ENCODE measurements around the gene GRK5.

Gene GRK5

GRCh38 chr10:119162452-119163092 lies 44.8 kb upstream of the GRK5 start:
- no peaks in the 10 kb centered on the region for H3K9me3 ChIP-seq (ENCODE audit: insufficient read depth, low read length, severe bottlenecking)
- H3K79me2 ChIP-seq (ENCODE audit: insufficient read depth, low read length) = peaks cover 32% of the 10 kb centered on the region
- DNase-seq = no peak
- no peak overlapping the region for H3K4me2 ChIP-seq (ENCODE audit: insufficient read depth, low read length)
- no peak overlapping the region for H2AFZ ChIP-seq (ENCODE audit: low read depth, low read length)
- no peak overlapping the region for H3K4me3 ChIP-seq (ENCODE audit: low read depth in 1 of 2, low read length in 2 of 2)
- ATAC-seq (ENCODE audit: insufficient read depth, low read depth) = no peak
- H3K27me3 ChIP-seq (ENCODE audit: insufficient read depth, low read length, poor library complexity) = no peaks in the 10 kb centered on the region
- peaks cover 66% of the 10 kb centered on the region for H3K36me3 ChIP-seq (ENCODE audit: insufficient read depth, low read length)
- no peaks in the 10 kb centered on the region for H4K20me1 ChIP-seq (ENCODE audit: insufficient read depth, low read length)
- TF ChIP-seq EZH2 (IDR thresholded peaks at IDR 0.05; ENCODE audit: borderline replicate concordance, low read depth, low read length, severe bottlenecking) (no peak), CTCF (IDR thresholded peaks at IDR 0.05; ENCODE audit: borderline replicate concordance, extremely low read depth, low read length, poor library complexity, severe bottlenecking) (no peak)
- H3K4me1 ChIP-seq (ENCODE audit: insufficient read depth, low read length) = peaks cover 45% of the 10 kb centered on the region
- H3K27ac ChIP-seq (ENCODE audit: low read length) = no peak overlapping the region
- no peak overlapping the region for H3K9ac ChIP-seq (ENCODE audit: low read depth, low read length)

GRCh38 chr10:119165171-119166117 lies 41.9 kb upstream of the GRK5 start, which contains the start of gene SFXN4:
TSS of gene SFXN4 (minus strand) at chr10:119165714. CDS start at chr10:119165647, 67 bp downstream.
- DNase-seq (peak; percentile 81), ATAC-seq (ENCODE audit: insufficient read depth, low read depth) (peak; percentile 84)
- Histone ChIP-seq H3K9me3 (ENCODE audit: insufficient read depth, low read length, severe bottlenecking) (no peaks in the 10 kb centered on the region), H4K20me1 (ENCODE audit: insufficient read depth, low read length) (no peaks in the 10 kb centered on the region), H3K4me1 (ENCODE audit: insufficient read depth, low read length) (peaks cover 45% of the 10 kb centered on the region), H3K4me2 (ENCODE audit: insufficient read depth, low read length) (peak within 1 kb of the TSS; percentile 83), H2AFZ (ENCODE audit: low read depth, low read length) (peak within 1 kb of the TSS; percentile 84), H3K27me3 (ENCODE audit: insufficient read depth, low read length, poor library complexity) (no peaks in the 10 kb centered on the region), H3K9ac (ENCODE audit: low read depth, low read length) (peak within 1 kb of the TSS; percentile 82), H3K79me2 (ENCODE audit: insufficient read depth, low read length) (peaks cover 32% of the 10 kb centered on the region), H3K4me3 (ENCODE audit: low read depth in 1 of 2, low read length in 2 of 2) (peak within 1 kb of the TSS; percentile 41 to 75), H3K27ac (ENCODE audit: low read length) (peak within 1 kb of the TSS; percentile 86), H3K36me3 (ENCODE audit: insufficient read depth, low read length) (peaks cover 70% of the 10 kb centered on the region)
- no peak for TF ChIP-seq EZH2 (IDR thresholded peaks at IDR 0.05; ENCODE audit: borderline replicate concordance, low read depth, low read length, severe bottlenecking)
- no peak for TF ChIP-seq CTCF (IDR thresholded peaks at IDR 0.05; ENCODE audit: borderline replicate concordance, extremely low read depth, low read length, poor library complexity, severe bottlenecking)

GRCh38 chr10:119166118-119166500 lies 41.3 kb upstream of the GRK5 start:
- Histone ChIP-seq H2AFZ (ENCODE audit: low read depth, low read length) (peak overlapping the region; percentile 79), H3K36me3 (ENCODE audit: insufficient read depth, low read length) (peaks cover 68% of the 10 kb centered on the region), H3K27me3 (ENCODE audit: insufficient read depth, low read length, poor library complexity) (no peaks in the 10 kb centered on the region), H3K27ac (ENCODE audit: low read length) (peak overlapping the region; percentile 86), H3K4me2 (ENCODE audit: insufficient read depth, low read length) (peak overlapping the region; percentile 83), H3K4me3 (ENCODE audit: low read depth in 1 of 2, low read length in 2 of 2) (peak overlapping the region; percentile 23 to 75; a peak in 3 of 4 replicates), H4K20me1 (ENCODE audit: insufficient read depth, low read length) (no peaks in the 10 kb centered on the region), H3K9ac (ENCODE audit: low read depth, low read length) (peak overlapping the region; percentile 82), H3K79me2 (ENCODE audit: insufficient read depth, low read length) (peaks cover 32% of the 10 kb centered on the region), H3K4me1 (ENCODE audit: insufficient read depth, low read length) (peaks cover 45% of the 10 kb centered on the region), H3K9me3 (ENCODE audit: insufficient read depth, low read length, severe bottlenecking) (no peaks in the 10 kb centered on the region)
- ATAC-seq (ENCODE audit: insufficient read depth, low read depth) (peak; percentile 17), DNase-seq (peak; percentile 29)
- TF ChIP-seq CTCF (IDR thresholded peaks at IDR 0.05; ENCODE audit: borderline replicate concordance, extremely low read depth, low read length, poor library complexity, severe bottlenecking) = no peak
- no peak for TF ChIP-seq EZH2 (IDR thresholded peaks at IDR 0.05; ENCODE audit: borderline replicate concordance, low read depth, low read length, severe bottlenecking)
